ENCODE results near the gene MINDY4. TPM values are rescaled to one million over a fixed set of nuclear protein-coding genes. Genes with fewer than 3 reads are reported as not detected.

The MINDY4 gene
- total and polyA plus RNA-seq, 2 of the 13 experiments (the other 11 are each of a cell fraction or from before 2014, with no cell fraction given), result not detected

- Histone ChIP-seq H3K9me3 (ENCODE audit: low read length) (no peaks in the 10 kb centered on the region), H2AFZ (ENCODE audit: low read length) (no peak overlapping the region), H3K4me1 (ENCODE audit: insufficient read depth, low read length) (0 out of 2 replicates have a peak, but pooled peaks cover under 1% of the 10 kb centered on the region), H3K4me2 (ENCODE audit: low read depth, low read length) (no peak overlapping the region), H3K27me3 (ENCODE audit: control insufficient read depth in 1 of 2, insufficient read depth in 2 of 2, low read length in 2 of 2) (no peaks in the 10 kb centered on the region; a peak in 2 of 5 replicates), H4K20me1 (ENCODE audit: insufficient read depth, low read length) (no peaks in the 10 kb centered on the region), H3K36me3 (replicated peaks in 1 of 2; ENCODE audit: control insufficient read depth in 1 of 2, insufficient read depth in 2 of 2, low read length in 2 of 2) (no peaks in the 10 kb centered on the region), H3K9ac (ENCODE audit: insufficient read depth, low read depth, low read length) (no peak overlapping the region), H3K4me3 (replicated peaks in 1 of 3; ENCODE audit: insufficient read depth in 1 of 3, low read depth in 2 of 3, low read length in 3 of 3) (no peak overlapping the region), H3K27ac (ENCODE audit: extremely low read length, insufficient read depth, low read length) (no peak overlapping the region), H3K79me2 (ENCODE audit: insufficient read depth, low read length) (no peaks in the 10 kb centered on the region)
- ChIA-PET CTCF (ENCODE audit: low intra/inter-chr PET ratio, low total read pairs) (no interaction called here), POLR2A (no interaction called here)
- no TSS peak for BruUV-seq (replicated peaks)
- in situ Hi-C loops (cut with HindIII; ENCODE audit: extremely low pct_ligation_motif_present, low pct_unique_long_range_greater_than_20kb) (no loop called here), intact Hi-C loops (cut with micrococcal nuclease; ENCODE audit: unreplicated experiment) (no loop called here)
- DNase-seq (ENCODE audit: low spot score), result no peak
- no peak for FAIRE-seq
- no peak for ATAC-seq
- WGBS (ENCODE audit: low lambda C conversion rate), result 22% methylated on average over 5 of the region's 7 CpGs
- TF ChIP-seq ETS1 (CRISPR knock-in tag; IDR thresholded peaks at IDR 0.05), result no peak
- TF ChIP-seq ZNF235 (CRISPR knock-in tag; IDR thresholded peaks at IDR 0.05; ENCODE audit: borderline replicate concordance), result no peak
- no peak for TF ChIP-seq NFRKB (IDR thresholded peaks at IDR 0.05)
- no peak for TF ChIP-seq CSRNP1 (CRISPR knock-in tag; IDR thresholded peaks at IDR 0.05)
- TF ChIP-seq HBP1 (CRISPR knock-in tag; IDR thresholded peaks at IDR 0.05; ENCODE audit: low read depth), result no peak
- no peak for TF ChIP-seq DMTF1 (CRISPR knock-in tag; IDR thresholded peaks at IDR 0.05)
- no peak for TF ChIP-seq ZNF773 (CRISPR knock-in tag; IDR thresholded peaks at IDR 0.05; ENCODE audit: borderline replicate concordance)
- no peak for TF ChIP-seq ZNF644 (CRISPR knock-in tag; IDR thresholded peaks at IDR 0.05; ENCODE audit: low read depth)
- TF ChIP-seq ZNF766 (CRISPR knock-in tag; IDR thresholded peaks at IDR 0.05; ENCODE audit: borderline replicate concordance), result no peak
- TF ChIP-seq HIC2 (CRISPR knock-in tag; IDR thresholded peaks at IDR 0.05; ENCODE audit: low read depth), result no peak
- no peak for TF ChIP-seq RAD51 (IDR thresholded peaks at IDR 0.05; ENCODE audit: borderline replicate concordance)
- TF ChIP-seq REST (IDR thresholded peaks at IDR 0.05; ENCODE audit: borderline replicate concordance in 1 of 2, low read depth in 1 of 2, low read length in 2 of 2), result no peak
- no peak for TF ChIP-seq PHF21A (CRISPR knock-in tag; IDR thresholded peaks at IDR 0.05)
Measured at GRCh38 chr7:30861612-30862011, 90.4 kb downstream of the MINDY4 start.

Measured in HepG2 (cell line).